GM18861 (cell line): Measurements from ENCODE around the gene RAB33A.

Experiments
- ATAC-seq: cut with Tn5 transposase; IDR thresholded peaks from one replicate; pipeline ENCODE4 v1.9.1; 2021; ENCODE audit not compliant: unreplicated experiment

RAB33A gene

DNA sequence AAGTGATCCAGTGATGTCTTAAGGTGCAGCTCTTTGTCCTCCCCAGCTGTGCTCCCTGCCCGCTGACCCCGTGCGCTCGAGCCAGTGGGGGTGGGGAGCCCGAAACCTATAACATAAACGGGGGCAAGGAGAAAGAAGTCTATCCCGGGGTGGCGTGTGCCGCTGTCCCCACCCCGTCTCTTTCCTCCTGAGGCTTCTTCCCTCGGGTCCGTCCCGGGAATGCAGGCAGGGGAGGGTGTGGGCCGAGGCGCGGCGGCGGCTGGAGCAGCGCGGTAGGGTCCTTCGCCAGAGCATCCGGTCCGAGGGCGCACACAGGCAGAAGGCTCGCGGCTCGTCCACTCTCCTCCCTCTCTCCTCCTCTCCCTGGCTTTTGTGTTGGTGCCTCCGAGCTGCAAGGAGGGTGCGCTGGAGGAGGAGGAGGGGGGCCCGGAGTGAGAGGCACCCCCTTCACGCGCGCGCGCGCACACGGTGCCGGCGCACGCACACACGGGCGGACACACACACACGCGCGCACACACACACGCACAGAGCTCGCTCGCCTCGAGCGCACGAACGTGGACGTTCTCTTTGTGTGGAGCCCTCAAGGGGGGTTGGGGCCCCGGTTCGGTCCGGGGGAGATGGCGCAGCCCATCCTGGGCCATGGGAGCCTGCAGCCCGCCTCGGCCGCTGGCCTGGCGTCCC, at the start of gene RAB33A:
RAB33A (plus strand) TSS at position 517 of the 681 bp plus-strand sequence; CDS start at position 618, 101 bp downstream.
- ATAC-seq = no peak

DNA sequence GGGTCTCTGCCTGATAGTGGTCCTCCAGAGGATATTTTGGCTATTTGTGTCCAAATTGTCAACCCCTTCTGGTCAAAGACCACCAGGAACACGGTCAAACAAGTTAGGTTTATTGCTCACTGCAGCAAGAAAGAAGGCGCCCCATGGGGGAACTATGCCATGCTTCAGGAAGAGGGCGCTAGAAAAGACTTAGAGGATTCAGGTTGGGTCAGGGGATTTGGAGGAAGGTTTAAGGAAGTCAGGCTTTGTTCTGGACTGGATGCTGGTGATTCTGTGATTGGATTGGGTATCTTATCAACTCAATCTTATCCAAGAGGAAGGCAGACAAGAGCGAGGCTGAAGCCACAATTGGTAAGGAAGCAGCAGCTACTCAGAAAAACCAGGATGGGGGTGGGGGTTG, 47.2 kb upstream of the RAB33A start:
- ATAC-seq = no peak

DNA sequence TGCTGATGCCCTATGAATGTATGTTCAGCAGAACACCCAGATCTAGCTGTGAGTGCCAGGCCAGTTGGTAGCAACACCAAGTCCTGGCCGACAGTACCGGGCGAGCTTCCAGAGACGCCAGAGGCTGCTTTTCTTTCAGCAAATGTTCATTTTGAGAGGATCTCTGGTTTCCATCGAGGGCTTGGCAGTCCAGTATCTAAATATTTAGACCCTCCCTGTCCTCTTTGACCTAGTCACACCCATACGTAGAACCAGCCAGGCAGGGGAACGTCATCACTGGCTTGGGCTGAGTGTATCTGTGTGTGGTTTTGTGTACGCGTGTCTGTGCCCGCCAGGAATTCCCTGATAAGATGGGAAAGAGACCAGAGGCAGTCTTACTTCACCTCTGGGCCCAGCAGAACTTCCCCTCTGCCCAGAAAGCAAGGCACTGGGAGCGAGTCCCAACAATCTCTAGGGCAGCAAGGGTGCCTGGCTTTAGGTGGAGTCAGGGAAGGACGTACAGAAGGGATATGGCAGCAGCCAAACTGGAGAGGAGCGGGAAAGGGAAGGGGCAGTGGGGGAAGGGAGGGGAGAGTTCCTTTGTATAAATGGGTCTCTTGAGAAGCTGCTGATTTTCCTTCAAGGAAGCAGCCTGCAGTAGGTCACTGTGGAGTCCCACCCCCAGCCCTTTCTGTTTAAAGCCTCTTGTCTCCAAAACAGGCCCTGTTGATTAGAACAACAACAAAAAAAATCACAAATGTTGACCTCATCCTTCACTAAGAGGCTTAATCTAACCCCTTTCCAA, 46.5 kb upstream of the RAB33A start:
- no peak for ATAC-seq

DNA sequence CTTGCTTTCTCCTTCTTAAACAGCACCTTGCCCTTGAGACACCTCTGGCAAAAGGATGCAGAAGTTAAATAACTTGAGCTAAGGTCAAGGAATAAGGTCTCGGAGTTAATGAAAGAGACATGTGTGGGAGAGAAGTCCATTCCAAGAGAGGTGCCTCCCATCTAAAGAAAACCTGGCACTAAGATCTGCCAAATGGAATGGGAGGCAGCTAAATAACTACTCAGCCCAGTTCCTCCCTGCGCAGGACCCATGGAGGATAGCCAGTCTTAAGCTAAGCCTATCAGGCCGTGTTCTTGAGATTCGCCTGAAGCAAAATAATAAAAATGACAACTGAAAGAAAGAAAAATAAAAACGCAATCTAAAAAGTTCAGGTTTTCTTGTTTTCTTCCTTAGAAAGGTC, 40.8 kb upstream of the RAB33A start:
- no peak for ATAC-seq

DNA sequence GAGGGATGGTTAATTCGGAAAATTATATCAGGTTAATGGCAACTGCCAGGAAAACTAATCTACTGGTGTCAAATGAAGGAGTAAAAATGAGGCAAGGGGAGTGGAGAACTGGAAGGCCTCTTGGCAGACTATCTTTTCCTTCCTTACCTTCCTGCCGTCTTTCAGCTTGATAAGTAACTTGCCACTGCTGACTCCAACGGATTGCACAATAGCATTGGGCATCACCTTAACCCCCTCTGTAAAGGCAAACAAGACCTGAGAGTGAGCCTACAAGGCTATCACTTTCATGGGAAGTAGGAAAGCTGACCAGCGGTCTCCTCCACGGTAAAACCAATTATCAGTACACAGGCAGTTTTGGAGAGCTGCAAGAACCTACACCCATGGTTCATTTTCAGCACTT, 35.3 kb upstream of the RAB33A start:
- ATAC-seq = no peak

DNA sequence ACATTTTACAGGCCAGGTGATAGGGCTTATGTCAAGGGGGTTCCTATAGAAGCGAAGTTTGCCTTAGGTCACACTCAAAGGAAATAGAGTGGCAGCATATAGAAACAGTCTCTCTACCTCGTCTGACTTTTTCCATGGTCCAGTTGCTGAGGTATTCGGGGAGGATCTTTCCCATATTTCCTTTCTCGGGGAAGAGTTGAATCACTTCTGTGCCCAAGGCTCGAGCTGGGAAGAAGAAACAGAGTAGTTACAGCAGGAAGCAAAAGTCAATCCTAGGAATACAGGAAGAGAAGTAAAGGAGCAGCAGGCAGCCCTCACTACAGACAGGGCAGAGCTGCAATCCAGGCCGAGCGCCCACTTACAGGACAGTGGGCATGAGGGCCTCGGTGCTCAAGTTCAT, 34.8 kb upstream of the RAB33A start:
- no peak for ATAC-seq

DNA sequence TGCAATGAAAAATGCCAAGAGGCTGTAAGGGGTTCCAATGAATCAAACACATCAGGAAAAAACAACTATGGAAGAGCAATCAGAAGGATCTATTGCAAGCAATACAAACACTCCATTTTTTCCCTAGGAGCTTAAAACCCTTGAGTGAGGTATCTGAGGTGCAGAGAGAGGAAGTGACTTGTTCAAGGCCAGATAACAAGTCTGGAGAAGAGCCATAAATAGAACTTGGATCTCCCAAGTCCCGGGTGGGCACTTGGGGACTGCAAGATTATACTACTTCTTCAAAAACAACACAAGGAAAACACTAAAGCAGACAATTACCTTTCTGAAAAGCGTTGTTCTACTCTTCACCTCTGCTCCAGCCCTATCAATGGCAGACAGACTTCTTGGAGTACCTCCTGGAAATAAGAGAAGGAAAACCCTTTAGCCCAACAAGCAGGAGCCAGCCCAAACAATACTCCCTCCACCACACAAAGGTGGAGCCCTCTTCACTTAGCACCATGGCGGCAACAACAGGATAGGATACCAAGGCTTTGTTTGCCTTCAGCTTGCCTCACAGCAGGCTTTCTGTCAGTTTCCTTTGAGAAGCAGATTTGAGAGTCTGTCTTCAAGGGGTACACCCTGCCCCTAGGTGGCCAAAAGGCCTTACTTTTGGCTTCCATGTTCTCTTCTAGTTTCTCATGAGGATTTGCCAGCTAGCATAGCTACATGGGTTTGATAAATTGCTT, 32.1 kb upstream of the RAB33A start:
- no peak for ATAC-seq

DNA sequence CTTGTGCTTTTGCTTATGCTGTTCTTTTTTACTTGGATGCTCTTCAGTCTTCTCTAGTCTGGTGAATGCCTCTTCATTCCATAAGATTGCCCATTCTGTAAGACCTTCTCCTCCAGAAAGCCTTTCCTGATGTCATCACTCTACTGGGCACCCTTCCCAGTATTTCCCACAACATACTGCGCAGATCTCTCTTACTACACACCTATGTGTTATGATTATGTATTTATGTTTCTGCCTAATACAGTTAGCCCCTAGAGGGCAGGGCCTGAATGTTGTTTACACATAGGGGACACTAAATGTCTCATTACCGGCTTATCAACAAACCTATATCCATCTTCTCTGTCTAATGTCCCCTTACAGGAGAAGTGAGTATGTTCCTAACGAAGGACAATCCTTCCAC, 27.3 kb upstream of the RAB33A start:
- ATAC-seq = no peak

DNA sequence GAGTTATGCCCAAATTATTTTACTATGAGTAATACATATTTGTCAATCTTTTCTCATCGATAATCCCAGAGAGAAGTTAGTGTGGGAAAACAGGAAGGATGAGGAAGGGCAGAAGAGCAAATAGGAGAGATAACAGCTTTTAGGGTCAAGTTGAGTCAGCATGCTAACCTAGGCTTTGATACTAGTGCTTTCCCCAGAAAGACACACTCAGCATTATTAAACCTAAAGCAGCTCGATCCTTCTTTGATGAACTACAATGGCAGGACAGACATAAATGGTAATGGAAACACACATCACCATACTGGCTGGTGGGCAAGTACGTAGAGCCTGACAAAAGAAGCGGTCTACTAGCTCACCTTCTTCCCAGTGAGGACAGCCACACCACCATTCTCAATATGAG, 26.6 kb upstream of the RAB33A start:
- no peak for ATAC-seq

DNA sequence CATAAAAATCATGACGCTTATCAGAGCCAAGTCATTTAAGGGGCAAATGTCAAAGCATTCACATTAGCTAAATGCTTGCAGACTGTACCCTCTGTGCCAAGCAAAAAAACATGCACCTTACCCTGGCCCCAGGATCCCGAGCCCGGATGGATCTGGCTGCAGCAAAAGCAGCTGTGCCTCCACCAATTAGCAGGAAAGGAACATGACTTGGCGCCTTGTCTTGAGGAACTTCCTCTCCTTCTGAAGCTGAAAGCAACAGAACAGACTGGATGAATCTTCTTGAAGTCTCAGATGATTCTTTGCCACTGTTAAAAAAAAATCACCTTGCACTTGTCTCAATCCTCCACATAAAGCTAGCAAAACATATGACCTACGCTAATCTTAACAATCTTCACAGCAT, 24.1 kb upstream of the RAB33A start:
- ATAC-seq = no peak

DNA sequence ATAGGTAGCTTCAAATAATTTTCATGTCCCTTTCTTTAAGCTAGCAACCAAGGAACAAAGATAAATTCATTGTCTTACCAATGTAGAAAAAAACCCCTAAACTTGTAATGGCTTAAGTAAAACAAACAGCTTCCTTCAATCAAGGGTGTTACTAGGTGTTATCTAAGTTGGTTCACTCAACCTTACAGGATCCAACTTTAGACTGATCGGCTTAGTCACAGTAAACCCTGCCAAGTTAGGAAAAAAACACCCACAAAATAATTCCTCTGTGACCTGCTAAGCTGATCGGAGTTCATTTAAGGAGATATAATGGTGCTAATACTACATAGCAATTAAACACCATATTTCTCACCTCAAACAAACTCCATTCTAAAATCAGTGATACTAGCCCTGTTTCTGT, 16.2 kb upstream of the RAB33A start:
- ATAC-seq = no peak

DNA sequence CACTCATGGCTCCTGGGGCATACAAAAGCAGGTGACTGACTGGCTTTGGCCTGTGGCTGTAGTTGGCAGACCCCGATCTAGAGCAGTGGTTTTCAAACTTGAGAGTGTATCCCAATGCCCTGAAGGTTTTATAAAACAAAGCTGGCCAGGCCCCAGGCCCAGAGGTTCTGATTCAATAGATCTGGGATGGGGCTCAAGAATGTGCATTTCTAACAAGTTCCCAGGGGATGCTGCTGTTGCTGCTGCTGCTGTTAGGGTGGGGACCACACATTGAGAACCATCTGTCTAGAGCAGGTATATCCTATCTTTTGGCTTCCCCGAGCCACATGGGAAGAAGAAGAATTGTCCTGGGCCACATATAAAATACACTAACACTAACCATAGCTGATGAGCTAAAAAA, 13.5 kb upstream of the RAB33A start:
- ATAC-seq = no peak

DNA sequence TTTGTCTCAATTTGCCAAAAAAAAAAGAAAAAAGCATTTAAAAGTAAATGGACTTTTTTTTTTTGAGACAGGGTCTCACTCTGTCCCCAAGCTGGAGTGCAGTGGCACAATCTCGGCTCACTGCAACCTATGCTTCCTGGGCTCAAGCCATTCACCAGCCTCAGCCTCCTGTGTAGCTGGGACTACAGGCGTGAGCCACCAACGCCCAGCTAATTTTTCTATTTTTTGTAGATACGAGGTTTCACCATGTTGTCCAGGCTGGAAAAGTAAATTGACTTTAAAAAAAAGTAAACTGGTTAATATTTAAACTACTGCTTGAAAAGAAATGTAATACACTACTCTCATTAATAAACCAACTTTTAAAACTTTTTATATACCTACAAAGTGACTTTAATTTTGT, 12.0 kb upstream of the RAB33A start:
- no peak for ATAC-seq

DNA sequence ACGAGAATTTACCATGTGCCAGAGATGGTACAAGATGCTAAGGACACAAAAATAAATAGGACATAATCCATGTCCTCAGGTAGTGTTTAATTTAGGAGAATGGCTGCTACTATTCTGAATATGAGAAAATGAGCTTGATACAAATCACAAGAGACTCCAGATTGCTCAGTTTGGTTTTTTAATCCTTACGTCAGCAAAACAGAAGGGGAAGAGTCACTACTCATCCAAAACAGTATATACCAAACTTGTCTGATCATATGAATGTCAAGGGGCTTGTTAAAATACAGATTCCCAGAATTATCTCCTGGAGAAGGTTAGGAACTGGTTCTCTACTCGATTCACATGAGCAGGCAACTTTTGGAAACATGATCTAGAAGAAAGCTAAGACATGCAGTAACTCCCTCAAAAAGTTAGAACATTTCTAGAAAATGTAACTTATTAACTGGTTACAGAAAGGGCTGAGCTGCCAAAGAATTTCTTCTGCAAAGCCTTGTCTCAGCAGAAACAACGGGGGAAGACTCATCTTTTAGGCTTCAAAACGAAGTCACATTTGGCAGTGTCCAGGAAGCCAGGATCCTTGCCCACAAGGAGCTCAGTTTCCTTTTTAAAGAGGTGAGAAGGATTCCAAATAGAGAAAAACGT, 9.5 kb upstream of the RAB33A start:
- no peak for ATAC-seq

DNA sequence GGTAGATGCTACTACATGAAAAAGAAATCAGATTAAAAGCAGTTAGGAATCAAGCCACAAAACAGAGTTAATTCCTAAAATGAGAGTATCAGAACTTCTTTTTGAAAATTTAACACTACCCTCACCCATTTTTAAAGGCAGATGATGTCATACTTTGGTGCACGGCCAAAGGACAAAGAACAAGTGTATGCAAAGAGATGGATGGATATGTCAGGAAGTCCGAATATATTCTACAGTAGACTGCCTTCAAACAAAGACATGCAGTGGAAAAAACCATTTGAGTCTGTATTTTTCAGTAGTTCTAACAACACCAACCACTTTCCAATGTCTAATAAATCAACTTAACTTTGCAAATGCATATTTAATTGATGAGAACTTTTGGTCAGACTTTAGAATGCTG, 8.4 kb upstream of the RAB33A start:
- no peak for ATAC-seq

DNA sequence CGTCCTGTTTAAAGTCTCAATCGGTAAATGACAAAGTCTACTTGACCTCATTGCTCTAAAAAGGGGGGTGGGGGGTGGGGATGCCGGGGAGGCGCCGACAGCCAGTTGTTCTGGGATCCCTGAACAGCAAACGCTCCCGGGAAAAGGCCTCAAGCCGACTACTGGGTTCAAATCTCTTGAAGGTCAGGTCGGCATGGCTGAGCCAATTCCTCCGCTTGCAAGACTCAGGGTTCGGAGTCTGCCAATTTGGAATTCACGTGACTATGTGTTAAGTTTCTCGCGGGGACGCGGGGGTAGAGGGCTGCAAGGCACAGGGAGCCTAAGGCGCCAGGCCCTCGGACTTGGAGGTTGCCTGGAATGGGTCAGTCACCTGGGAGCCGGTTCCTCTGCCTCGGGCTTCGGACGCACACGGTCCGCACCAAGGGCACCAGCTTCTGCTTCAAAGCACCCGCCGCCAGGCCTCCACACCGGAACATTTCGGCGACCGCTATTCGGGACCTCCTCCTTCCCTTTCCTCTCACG, 6.5 kb upstream of the RAB33A start:
- ATAC-seq = no peak

DNA sequence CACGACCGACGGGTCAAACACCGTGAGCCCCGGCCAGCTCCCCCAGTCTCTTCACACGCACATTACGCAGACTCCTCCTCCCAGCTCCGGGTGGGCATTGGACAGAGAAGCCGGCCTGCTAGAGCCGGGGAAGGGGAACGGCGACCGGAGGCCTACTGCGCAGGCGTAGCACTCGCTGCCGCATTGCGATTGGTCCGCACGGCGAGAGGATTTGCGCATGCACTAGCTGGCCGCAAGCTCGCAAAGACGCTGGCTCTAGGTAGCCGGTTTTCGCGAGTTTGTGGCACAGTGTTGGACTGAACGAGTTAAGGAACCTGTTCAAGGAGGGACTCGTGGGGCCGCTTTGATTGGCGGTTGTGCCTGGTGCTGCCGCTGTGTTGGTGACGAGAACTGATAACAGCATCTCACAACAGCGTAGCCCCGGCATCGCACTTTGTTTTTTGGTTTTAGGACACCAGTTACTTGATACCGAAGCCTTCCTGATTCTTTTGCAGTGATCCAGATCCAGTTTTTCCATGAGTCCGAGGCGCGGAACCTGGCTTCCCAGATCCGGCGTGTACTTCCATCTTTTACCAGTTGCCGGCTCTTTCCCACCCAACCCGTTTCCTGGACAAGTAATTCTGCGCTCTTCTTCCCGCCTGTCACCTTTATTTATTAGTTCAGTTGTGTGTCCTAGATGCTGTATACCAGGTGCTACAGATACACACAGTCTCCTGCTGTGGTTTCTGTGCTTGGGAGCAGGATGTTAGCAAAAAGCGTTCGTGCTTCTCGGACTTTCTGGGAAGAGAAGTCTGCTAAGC, 5.9 kb upstream of the RAB33A start, which contains the start of gene AIFM1:
AIFM1 (minus strand) TSS at position 139 of the 800 bp plus-strand sequence. CDS start 185 bp downstream, outside the sequence.
- peak; percentile 87 for ATAC-seq

DNA sequence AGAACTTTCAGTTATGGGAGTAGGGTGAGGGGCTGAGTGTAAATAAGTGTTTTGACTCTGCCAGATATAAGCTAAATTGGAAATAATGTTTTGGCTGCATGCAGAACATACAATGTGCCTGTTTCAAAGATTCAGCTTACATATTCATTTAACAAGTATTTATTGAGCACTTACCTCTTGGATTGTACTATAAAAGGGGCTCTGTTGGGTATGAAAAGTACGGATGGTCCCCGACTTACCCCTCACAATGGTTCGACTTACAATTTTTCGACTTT, 5.3 kb upstream of the RAB33A start:
- ATAC-seq = no peak

DNA sequence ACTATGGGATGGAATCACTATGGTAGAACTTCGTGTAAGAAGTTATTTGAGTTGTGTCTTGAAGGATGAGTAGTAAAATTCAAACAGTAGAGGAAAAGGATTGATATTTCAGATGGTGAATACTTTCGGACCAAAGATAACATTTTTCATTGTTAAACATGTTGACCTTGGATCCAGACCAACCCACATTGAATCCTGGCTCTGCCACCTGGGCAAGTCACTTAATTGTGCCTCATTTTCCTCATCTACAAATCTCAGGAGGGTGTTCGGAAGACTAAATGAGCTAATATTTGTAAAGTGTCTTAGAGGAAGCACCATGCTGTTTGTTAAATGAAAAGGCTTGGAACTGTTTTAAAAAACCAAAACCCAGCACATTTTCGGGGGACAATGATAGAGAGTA, 4.7 kb upstream of the RAB33A start:
- no peak for ATAC-seq

DNA sequence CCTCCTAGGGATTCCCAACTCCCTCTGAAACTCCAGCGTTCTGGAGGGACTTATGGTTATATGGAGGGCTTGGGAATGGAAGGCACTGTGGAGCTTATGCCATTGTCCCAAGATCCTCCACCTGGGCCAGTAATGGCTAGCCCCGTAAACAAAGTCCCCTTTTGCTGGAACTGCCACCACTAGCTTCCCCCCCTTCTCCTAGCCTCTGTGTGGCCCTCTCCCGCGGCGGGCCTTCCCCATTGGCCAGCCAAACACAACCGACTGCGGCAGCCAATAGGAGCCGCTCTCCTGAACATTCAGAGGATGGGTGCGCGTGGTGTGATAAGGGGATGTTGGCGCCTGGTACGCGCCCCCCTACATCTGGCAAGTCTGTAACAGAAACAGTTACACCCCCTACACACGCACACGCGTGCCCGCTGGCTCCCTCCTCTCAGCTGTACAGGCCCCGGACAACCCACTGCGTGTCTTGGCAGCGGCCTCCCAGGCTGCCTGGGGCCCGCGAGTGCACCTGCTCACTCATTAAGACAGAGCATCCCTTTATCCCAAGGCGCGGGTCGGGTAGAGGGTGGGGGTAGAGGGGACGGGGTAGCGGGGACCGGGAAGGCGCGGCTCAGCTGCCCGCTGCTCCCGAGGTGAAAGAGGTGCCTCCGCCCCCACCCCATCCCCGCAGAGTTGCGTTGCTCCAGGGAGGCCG, 863 bp upstream of the RAB33A start:
- ATAC-seq = peak; percentile 60
